Stomach (tissue), 9 donors: ENCODE measurements around the gene SNAPC2. TPM values are rescaled to one million over a fixed set of nuclear protein-coding genes. Genes with fewer than 3 reads are reported as not detected.

Experiments used
- DNase-seq, 2 donors: peaks; one replicate each; pipeline versions ENCODE4 v3.0.0 to v3.0.0-alpha.2; 2013 to 2019
- H3K27ac ChIP-seq, 5 donors: fragments of 200-600 bp in 4 of 5; sonication (generic) in 4 of 5; one replicate each; pipeline ENCODE4 v1.5.1; 2013 to 2019; ENCODE audit warnings: mild to moderate bottlenecking in 1 of 5, moderate library complexity in 1 of 5
- H3K27me3 ChIP-seq, 3 donors: fragments of 200-600 bp; sonication (generic); one replicate each; pipeline ENCODE4 v1.5.1; 2017 to 2019; ENCODE audit warnings: mixed run types in 1 of 3
- H3K36me3 ChIP-seq, 4 donors: fragments of 200-600 bp; sonication (generic); 1 replicate in 3 of 4; 2 replicates in 1 of 4; pipeline ENCODE4 v1.5.1; 2016 to 2019
- H3K4me1 ChIP-seq, 4 donors: fragments of 200-600 bp; sonication (generic); one replicate each; pipeline ENCODE4 v1.5.1; 2016 to 2019
- H3K4me3 ChIP-seq, 4 donors: fragments of 200-600 bp; sonication (generic) in 3 of 4; one replicate each; pipeline ENCODE4 v1.5.1; 2016 to 2019; ENCODE audit warnings: mild to moderate bottlenecking in 1 of 4
- H3K9me3 ChIP-seq, 4 donors: fragments of 200-600 bp; sonication (generic); one replicate each; pipeline ENCODE4 v1.5.1; 2016 to 2019
- EP300 ChIP-seq: sonication (generic); formaldehyde crosslinking; IDR thresholded peaks from one replicate; pipeline ENCODE4 v1.6.1; 2017; ENCODE audit warnings: antibody characterized with exemption
- POLR2A ChIP-seq, 4 donors: fragments of 450-650 bp; IDR thresholded peaks; one replicate each; pipeline ENCODE4 v1.6.1; 2016; ENCODE audit warnings: antibody characterized with exemption in 4 of 4, control low read depth in 2 of 4, mild to moderate bottlenecking in 1 of 4, moderate library complexity in 1 of 4
- POLR2AphosphoS5 ChIP-seq, 3 donors: sonication (generic); formaldehyde crosslinking; IDR thresholded peaks; one replicate each; pipeline ENCODE4 v1.6.1; 2016; ENCODE audit warnings: antibody characterized with exemption in 3 of 3
- WGBS, 5 donors: extraction: QIAGEN DNeasy Blood & Tissue Kit in 3 of 5; methylation state at CpG; one replicate each; pipeline versions ENCODE4 v1.1.5 to v1.1.7; 2013 to 2018; 5-methylcytosine and 5-hydroxymethylcytosine counted together
- intact Hi-C: fragments of 100-400 bp; cut with DNase I; formaldehyde crosslinking; loops from one replicate; pipeline ENCODE4 v1.15.1; 2023; ENCODE audit warnings: low total_unique reads
- polyA plus RNA-seq, 3 donors: library from polyadenylated mRNA; stranded (reverse); fragments of 200-250 nt; gene quantifications; one replicate each; pipeline ENCODE4 v1.2.3, GENCODE V29; 2013
- total RNA-seq, 5 donors: library from RNA; depleted of rRNA; stranded (reverse); fragments of >200 nt; gene quantifications; one replicate each; pipeline versions ENCODE4 v1.1.0 to v1.2.3, GENCODE V29; 2014 to 2016
- TF ChIP-seq, protein P1 (sequence below), 7 experiments: fragments of 450-650 bp in 4 of 7; fragments of 200-600 bp in 3 of 7; sonication (generic) in 3 of 7; IDR thresholded peaks; one replicate each; pipeline ENCODE4 v1.5.1; 2016 to 2019; ENCODE audit warnings: antibody characterized with exemption in 7 of 7, control low read depth in 2 of 7, mild to moderate bottlenecking in 1 of 7
- donor health status: healthy with polysubstance abuse.
- donor health status: Bipolar disorder and iron deficiency.
- donor health status: healthy.

The SNAPC2 gene
- total and polyA plus RNA-seq, 8 donors: 2.3 to 22.8 (median 14.9) TPM

DNA sequence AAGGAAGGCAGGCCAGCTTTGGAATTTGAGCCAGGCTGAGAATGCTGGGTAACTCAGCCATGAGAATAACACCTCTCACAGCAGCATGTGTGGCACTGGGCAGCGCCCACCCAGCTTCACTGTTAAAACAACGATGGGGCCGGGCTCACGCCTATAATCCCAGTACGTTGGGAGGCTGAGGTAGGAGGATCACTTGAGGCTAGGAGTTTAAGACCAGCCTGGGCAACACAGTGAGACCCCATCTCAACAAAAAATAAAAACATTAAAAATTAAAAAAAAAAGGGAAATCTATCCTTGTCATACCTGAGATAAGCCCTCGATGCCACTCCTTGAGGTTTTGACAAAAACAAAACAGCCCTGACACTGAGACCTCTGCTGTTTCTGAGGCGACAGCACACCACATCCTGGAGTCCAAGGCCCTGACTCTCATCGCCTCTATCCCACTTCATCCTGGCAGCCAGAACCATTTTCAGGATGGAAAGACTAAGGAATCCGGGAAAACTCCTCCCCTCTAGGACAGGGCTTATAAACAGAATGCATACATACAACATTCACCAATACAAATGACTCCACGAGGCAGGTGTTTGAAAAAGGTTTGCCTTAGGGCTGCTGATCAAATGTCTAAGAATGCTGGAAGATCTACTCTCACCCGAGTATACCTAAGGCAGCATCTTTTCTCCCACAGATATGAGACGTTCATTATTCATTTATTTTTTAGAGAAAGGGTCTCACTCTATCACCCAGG is 46.0 kb downstream of the SNAPC2 start:
- intact Hi-C loops: loop anchor here (10.0 kb wide), 1 partner anchor 289 kb away; no protein-coding TSS in a partner anchor
- Histone ChIP-seq H3K27ac (no peak overlapping the region), H3K9me3 (no peaks in the 10 kb centered on the region), H3K36me3 (peaks cover 31 to 100% (median 95%) of the 10 kb centered on the region in 4 donors), H3K4me1 (no peaks in the 10 kb centered on the region), H3K27me3 (no peaks in the 10 kb centered on the region), H3K4me3 (no peak overlapping the region)
- whole genome bisulfite sequencing, 5 donors: 87 to 93% (median 92%) methylated on average over 12 of the region's 12 CpGs
- no peak for TF ChIP-seq POLR2AphosphoS5 (IDR thresholded peaks at IDR 0.05)
- TF ChIP-seq, protein P1, sequence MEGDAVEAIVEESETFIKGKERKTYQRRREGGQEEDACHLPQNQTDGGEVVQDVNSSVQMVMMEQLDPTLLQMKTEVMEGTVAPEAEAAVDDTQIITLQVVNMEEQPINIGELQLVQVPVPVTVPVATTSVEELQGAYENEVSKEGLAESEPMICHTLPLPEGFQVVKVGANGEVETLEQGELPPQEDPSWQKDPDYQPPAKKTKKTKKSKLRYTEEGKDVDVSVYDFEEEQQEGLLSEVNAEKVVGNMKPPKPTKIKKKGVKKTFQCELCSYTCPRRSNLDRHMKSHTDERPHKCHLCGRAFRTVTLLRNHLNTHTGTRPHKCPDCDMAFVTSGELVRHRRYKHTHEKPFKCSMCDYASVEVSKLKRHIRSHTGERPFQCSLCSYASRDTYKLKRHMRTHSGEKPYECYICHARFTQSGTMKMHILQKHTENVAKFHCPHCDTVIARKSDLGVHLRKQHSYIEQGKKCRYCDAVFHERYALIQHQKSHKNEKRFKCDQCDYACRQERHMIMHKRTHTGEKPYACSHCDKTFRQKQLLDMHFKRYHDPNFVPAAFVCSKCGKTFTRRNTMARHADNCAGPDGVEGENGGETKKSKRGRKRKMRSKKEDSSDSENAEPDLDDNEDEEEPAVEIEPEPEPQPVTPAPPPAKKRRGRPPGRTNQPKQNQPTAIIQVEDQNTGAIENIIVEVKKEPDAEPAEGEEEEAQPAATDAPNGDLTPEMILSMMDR (IDR thresholded peaks at IDR 0.05): no peak
- no peak for TF ChIP-seq POLR2A (IDR thresholded peaks at IDR 0.05)
- TF ChIP-seq EP300: no peak
- no peak for DNase-seq

- no peak for TF ChIP-seq POLR2AphosphoS5 (IDR thresholded peaks at IDR 0.05)
- TF ChIP-seq, protein P1 (IDR thresholded peaks at IDR 0.05): no peak
- TF ChIP-seq POLR2A (IDR thresholded peaks at IDR 0.05): no peak
- TF ChIP-seq EP300: no peak
- Histone ChIP-seq H3K27me3 (no peaks in the 10 kb centered on the region), H3K27ac (no peak overlapping the region), H3K4me3 (no peak overlapping the region), H3K36me3 (peaks cover 46 to 100% (median 95%) of the 10 kb centered on the region in 4 donors), H3K9me3 (no peaks in the 10 kb centered on the region), H3K4me1 (no peaks in the 10 kb centered on the region)
- intact Hi-C loops: loop anchor here (10.0 kb wide), 1 partner anchor 287 kb away; no protein-coding TSS in a partner anchor
- WGBS, 5 donors: 89 to 93% (median 91%) methylated on average over 3 to 15 of the region's 15 CpGs
- DNase-seq: no peak
Observed at GRCh38 chr19:7968008-7968795, 48.1 kb downstream of the SNAPC2 start.

- H3K9me3 ChIP-seq: no peaks in the 10 kb centered on the region
- peaks cover 46 to 100% (median 95%) of the 10 kb centered on the region in 4 donors for H3K36me3 ChIP-seq
- DNase-seq: peak in 1 of 2 donors; percentile 19
- H3K4me3 ChIP-seq: no peak overlapping the region
- H3K4me1 ChIP-seq: no peaks in the 10 kb centered on the region
- H3K27me3 ChIP-seq: no peaks in the 10 kb centered on the region
- H3K27ac ChIP-seq: no peak overlapping the region
- TF ChIP-seq, protein P1 (IDR thresholded peaks at IDR 0.05): no peak
- TF ChIP-seq EP300 (no peak), POLR2A (IDR thresholded peaks at IDR 0.05) (no peak), POLR2AphosphoS5 (IDR thresholded peaks at IDR 0.05) (no peak)
- intact Hi-C loops: loop anchor here (10.0 kb wide), 1 partner anchor 286 kb away; no protein-coding TSS in a partner anchor
- WGBS, 5 donors: 91 to 94% (median 92%) methylated on average over 17 to 20 of the region's 20 CpGs
Observed at GRCh38 chr19:7968796-7969554, 48.8 kb downstream of the SNAPC2 start.

GRCh38 chr19:7969555-7969939 is 49.4 kb downstream of the SNAPC2 start:
- Histone ChIP-seq H3K27me3 (no peaks in the 10 kb centered on the region), H3K36me3 (peaks cover 50 to 100% (median 95%) of the 10 kb centered on the region in 4 donors), H3K9me3 (no peaks in the 10 kb centered on the region), H3K27ac (no peak overlapping the region), H3K4me1 (no peaks in the 10 kb centered on the region), H3K4me3 (no peak overlapping the region)
- intact Hi-C loops: loop anchor here (10.0 kb wide), 1 partner anchor 285 kb away; no protein-coding TSS in a partner anchor
- WGBS, 5 donors: 89 to 94% (median 91%) methylated on average over 11 of the region's 11 CpGs
- TF ChIP-seq POLR2A (IDR thresholded peaks at IDR 0.05) (no peak), POLR2AphosphoS5 (IDR thresholded peaks at IDR 0.05) (no peak), EP300 (no peak)
- TF ChIP-seq, protein P1 (IDR thresholded peaks at IDR 0.05): no peak
- DNase-seq: no peak
